ENCODE measurements around the gene IGSF21. TPM values are rescaled to one million over a fixed set of nuclear protein-coding genes. Genes with fewer than 3 reads are reported as not detected.
"Not testable (repeated sequence)": the region's sequence is repeated elsewhere in the genome, so short reads cannot be mapped to it uniquely, and the experiment has no call there.

The IGSF21 gene
- total RNA-seq, 1 donor from 2014 or later = not detected

GRCh38 chr1:18337757-18338156, 230.2 kb downstream of the IGSF21 start:
- no peak for ATAC-seq

- no peak for ATAC-seq
These were observed 231.6 kb downstream of the IGSF21 start for GRCh38 chr1:18339161-18339560.

DNA sequence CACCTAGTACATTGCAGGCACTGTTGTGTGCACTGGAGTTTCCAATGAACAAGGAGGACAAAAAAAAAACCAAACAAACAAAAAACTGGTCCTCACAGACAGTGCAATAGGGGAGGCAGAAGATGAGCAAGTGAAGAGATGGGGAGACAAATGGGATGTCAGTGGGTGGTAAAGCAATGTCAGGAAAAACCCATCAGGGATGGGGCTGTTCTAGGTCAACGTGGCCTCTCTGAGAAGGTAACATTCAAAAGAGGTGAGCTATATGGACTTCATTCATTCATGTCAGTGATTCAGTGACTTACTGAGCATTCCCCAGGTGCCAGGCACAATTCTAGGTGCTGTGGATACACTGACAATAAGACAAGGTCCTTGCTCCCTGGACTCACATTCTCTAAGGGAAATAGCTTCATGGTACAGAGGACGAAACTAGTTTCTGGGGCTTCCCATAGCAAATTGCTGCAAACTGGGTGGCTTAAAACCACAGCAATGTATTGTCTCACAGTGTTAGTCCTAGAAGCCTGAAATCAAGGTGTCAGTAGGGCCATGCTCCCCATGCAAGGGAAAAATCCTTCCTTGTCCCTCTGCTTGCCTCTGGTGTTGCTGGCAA, 232.7 kb downstream of the IGSF21 start:
- ATAC-seq = no peak

- ATAC-seq = no peak
These were observed 233.2 kb downstream of the IGSF21 start for GRCh38 chr1:18340787-18341186.

- no peak for ATAC-seq
These were observed 233.9 kb downstream of the IGSF21 start for GRCh38 chr1:18341291-18342069.

GRCh38 chr1:18342744-18343143, 235.1 kb downstream of the IGSF21 start:
- ATAC-seq = no peak

DNA sequence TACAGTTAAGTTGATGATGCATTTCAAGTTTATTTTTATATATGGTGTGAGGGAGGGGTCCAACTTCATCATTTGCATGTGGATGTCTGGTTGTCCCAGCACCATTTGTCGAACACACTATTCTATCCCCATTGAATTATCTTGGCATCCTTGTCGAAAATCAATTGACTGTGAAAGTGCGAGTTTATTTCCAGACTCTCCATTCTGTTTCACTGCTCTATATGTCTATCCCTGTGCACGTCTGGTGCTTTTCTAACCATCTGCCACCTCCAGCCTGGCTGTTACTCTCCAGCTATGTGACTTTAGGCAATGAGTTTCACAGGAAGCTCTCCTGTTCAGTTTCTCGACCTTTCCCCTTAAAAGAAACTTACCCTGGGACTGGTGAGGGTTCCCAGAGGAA, 236.0 kb downstream of the IGSF21 start:
- no peak for ATAC-seq

DNA sequence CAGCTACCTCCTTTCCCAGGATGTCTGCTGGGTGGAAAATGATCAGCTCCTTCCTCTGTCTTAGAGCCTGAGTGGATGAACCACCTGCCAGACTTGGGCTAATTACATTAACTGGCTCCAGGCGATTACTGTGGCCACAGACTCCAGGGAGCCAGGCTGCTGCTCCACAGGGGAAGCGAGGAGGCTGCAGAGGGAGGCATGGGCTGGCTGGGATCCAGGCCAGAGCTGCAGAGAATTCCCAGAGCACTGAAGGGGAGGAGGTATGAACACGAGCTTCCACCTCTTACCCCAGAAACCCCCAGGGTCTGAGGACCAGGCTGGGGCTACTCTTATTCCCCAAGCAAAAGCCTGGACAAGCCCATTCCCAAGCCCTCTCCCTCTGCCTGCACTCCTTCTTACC, 237.2 kb downstream of the IGSF21 start:
- no peak for ATAC-seq

- ATAC-seq = no peak
These were observed 240.0 kb downstream of the IGSF21 start for GRCh38 chr1:18347559-18347958.

DNA sequence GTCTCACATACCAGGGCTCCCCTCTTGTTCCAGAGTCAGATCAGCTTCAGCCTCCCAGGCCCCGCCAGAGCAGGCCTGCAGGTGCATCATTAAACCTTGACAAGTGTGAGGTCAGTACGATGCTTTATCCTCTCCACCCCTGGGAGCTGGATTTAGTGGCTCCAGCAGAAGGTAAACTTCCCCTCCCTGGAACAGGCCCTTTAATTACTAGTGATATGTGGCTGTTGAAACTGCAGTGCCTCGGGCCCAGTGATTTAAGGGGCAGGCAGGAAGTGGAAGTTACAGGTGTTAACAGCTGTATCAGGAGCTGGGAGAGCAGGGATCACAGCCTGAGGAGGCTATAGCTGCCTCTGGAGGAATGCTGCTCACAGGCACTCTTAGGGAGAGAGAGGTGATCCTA, 240.8 kb downstream of the IGSF21 start:
- no peak for ATAC-seq

- no peak for ATAC-seq
These were observed 243.1 kb downstream of the IGSF21 start for GRCh38 chr1:18350747-18351146.

GRCh38 chr1:18351735-18352134, 244.1 kb downstream of the IGSF21 start:
- ATAC-seq = no peak

GRCh38 chr1:18352636-18353265, 245.2 kb downstream of the IGSF21 start:
- ATAC-seq = no peak

DNA sequence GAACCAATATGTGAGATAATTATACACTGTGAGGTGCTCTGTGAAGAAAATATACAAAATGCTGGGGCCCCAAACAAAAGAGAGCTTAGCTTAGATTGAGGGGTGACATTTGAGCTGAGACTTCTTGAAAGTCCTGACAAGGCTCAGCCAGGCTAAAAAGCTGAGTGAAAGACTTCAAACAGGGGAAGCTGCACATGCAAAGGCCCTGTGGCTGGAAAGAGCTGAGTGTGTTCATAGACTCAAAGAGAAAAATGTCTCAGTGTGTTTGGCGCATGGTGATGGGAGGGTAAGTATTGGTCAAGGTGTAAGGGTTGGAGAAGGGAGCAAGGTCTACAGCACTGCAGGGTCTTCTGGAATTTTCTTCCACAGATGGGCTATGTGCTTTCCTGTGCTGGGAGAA, 245.9 kb downstream of the IGSF21 start:
- no peak for ATAC-seq

GRCh38 chr1:18353992-18354391, 246.4 kb downstream of the IGSF21 start:
- no peak for ATAC-seq

- ATAC-seq = no peak
These were observed 247.0 kb downstream of the IGSF21 start for GRCh38 chr1:18354612-18355011.

GRCh38 chr1:18357622-18358230, 250.1 kb downstream of the IGSF21 start:
- no peak for ATAC-seq

DNA sequence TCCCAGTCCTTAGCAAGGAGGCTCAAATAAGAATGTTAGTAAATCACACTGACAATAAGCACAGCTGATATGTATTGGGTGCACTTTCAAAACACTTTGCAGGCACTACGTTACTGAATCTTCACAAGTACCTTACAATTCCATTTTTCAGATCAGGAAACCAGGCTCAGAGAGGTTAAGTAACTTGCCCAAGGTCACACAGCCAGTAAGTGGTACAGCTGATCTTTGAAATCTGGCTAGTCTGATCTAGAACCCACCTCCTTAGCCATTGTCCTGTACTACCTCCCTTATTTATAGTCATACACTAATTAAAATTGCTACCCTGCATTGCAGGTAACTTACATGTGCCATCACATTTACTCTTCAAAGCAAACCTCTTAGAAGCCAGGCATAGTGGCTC, 251.0 kb downstream of the IGSF21 start:
- no peak for ATAC-seq

DNA sequence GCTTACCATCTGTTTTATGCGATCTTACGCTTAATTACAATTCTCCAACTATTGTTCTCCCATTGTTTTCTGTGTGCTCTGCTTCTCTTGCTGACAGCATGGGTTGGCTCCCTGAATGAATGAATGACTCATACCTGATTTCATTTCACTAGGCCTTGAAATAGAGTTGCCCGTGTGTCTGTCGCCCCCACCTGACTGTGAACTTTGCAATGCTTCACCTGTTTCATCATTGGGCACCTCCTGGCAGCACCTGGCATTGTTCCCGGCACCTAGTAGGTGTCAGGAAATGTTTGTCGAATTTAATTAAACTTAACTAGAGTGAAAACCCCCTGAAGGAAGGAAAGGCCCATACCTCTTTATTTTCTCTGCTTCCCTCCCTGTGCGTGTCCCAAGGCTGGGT, 252.7 kb downstream of the IGSF21 start:
- no peak for ATAC-seq

DNA sequence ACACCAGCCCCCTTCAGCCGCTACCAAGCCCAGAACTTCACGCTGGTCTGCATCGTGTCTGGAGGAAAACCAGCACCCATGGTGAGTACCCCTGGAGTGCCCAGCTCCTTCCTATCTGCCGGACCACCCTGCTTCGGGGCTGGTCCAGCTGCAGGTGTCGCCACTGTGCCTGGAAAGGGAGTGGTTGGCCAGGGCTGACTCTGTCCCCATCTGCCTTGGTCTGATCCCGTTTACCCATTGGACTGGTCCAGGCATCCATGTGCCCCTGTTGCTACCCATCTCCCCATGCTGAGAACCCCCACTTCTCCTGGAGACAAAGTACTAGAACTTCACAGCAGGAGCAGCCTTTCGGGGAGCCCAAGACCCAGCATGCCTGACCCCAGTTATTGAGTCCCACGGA, 254.6 kb downstream of the IGSF21 start:
- ATAC-seq = no peak

GRCh38 chr1:18363436-18363835, 255.8 kb downstream of the IGSF21 start:
- ATAC-seq = no peak

DNA sequence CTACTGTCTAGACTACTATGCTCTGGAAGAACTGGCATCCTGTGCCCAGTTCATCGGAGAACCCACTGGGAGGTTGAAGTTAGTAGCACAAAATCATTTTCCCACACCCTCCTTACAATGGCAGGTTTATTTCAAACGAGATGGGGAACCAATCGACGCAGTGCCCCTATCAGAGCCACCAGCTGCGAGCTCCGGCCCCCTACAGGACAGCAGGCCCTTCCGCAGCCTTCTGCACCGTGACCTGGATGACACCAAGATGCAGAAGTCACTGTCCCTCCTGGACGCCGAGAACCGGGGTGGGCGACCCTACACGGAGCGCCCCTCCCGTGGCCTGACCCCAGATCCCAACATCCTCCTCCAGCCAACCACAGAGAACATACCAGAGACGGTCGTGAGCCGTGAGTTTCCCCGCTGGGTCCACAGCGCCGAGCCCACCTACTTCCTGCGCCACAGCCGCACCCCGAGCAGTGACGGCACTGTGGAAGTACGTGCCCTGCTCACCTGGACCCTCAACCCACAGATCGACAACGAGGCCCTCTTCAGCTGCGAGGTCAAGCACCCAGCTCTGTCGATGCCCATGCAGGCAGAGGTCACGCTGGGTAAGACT, 257.6 kb downstream of the IGSF21 start:
- ATAC-seq = no peak

- not testable (repeated sequence) for ATAC-seq
These were observed 264.9 kb downstream of the IGSF21 start for GRCh38 chr1:18372505-18372904.

All from esophagus mucosa (tissue), 1 donor.